Measurements from ENCODE around the gene SPATA25.
"Not testable (repeated sequence)": the region's sequence is repeated elsewhere in the genome, so short reads cannot be mapped to it uniquely, and the experiment has no call there.

The SPATA25 gene

DNA sequence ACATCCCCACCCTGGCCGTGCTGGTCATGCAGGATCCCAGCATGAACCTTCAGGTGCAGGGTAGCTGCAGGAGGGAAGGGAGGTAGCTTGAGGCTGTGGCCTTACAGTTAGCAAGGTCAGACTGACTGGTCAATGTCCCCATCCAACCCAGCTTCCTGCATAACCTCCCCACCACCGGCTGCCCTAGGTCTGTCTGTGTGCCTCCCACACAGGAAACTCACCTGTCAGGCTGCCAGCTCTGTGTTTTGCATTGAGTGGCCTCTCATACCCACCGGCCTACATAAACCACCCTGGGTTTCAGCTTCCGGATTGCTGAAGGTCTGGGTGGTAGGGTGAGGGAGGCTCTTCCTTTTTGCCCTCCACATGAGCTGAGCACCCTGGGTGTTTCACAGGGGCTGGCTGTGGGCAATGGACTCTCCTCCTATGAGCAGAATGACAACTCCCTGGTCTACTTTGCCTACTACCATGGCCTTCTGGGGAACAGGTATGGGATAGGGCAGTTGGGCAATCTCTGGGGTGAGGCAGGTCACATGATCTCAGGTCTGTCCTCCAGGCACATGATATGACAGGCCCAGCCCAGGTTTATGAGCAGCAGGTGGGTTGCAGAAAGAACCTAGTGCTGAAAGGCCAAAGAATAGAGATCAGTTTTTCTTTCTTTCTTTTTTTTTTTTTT, 5.5 kb upstream of the SPATA25 start:
- no peak for DNase-seq

DNA sequence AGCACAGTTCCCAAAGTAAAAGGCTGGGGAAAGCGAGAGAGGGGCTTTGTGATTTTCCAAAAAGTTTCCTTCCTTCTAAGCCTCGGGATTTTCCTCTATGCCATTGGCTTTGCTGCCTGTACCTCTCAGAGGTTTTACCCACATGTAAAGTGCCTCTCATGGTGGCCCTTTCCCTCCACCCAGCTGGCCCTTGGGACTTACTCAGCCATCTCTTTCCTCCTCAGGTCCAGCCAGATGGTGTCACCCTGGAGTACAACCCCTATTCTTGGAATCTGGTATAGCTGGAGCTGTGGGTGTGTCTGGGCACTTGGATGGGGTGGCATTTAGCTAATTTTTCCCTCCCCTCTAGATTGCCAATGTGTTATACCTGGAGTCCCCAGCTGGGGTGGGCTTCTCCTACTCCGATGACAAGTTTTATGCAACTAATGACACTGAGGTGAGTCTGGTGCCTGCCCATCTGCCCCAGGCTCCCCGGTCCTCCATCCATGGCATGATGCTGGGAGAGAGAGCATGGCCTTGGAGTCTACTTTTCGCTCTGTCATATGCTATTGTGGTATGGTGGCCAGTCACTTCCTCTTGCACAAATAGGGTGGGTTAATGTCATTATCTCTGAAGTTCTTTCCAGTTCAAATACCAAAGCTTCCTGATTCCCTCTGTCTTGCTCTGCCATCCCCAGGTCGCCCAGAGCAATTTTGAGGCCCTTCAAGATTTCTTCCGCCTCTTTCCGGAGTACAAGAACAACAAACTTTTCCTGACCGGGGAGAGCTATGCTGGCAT, 4.8 kb upstream of the SPATA25 start:
- peak; percentile 14 for DNase-seq

DNA sequence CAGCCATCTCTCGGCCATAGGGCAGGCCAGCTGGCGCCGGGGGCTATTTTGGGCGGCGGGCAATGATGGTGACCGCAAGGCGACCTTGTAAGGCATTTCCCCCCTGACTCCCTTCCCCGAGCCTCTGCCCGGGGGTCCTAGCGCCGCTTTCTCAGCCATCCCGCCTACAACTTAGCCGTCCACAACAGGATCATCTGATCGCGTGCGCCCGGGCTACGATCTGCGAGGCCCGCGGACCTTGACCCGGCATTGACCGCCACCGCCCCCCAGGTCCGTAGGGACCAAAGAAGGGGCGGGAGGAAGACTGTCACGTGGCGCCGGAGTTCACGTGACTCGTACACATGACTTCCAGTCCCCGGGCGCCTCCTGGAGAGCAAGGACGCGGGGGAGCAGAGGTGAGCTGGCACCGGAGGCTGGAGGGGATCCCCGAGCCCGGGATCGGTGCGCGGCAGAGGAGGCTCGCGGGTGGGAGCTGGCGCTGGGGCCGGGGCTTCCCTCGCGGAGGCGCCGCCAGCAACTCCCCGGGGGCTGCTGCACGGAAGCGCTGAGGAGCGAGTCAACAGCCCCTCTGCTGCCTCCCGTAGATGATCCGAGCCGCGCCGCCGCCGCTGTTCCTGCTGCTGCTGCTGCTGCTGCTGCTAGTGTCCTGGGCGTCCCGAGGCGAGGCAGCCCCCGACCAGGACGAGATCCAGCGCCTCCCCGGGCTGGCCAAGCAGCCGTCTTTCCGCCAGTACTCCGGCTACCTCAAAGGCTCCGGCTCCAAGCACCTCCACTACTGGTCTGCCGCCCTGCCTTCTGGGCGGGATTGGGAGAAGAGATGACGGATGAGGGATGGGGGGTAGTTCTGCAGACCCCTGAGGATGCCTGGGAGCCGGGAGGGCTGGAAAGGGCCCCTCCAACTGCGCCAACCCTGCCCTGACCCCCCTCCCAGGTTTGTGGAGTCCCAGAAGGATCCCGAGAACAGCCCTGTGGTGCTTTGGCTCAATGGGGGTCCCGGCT, 3.9 kb upstream of the SPATA25 start, which contains the start of the genes CTSA and NEURL2:
Gene CTSA (plus strand): TSS at position 351 of the 999 bp plus-strand sequence. CDS start 234 bp downstream, at position 585.
Gene NEURL2 (minus strand): TSS at position 224 of the 999 bp plus-strand sequence. CDS start 217 bp downstream, at position 7.
- DNase-seq, result peak; percentile 92

DNA sequence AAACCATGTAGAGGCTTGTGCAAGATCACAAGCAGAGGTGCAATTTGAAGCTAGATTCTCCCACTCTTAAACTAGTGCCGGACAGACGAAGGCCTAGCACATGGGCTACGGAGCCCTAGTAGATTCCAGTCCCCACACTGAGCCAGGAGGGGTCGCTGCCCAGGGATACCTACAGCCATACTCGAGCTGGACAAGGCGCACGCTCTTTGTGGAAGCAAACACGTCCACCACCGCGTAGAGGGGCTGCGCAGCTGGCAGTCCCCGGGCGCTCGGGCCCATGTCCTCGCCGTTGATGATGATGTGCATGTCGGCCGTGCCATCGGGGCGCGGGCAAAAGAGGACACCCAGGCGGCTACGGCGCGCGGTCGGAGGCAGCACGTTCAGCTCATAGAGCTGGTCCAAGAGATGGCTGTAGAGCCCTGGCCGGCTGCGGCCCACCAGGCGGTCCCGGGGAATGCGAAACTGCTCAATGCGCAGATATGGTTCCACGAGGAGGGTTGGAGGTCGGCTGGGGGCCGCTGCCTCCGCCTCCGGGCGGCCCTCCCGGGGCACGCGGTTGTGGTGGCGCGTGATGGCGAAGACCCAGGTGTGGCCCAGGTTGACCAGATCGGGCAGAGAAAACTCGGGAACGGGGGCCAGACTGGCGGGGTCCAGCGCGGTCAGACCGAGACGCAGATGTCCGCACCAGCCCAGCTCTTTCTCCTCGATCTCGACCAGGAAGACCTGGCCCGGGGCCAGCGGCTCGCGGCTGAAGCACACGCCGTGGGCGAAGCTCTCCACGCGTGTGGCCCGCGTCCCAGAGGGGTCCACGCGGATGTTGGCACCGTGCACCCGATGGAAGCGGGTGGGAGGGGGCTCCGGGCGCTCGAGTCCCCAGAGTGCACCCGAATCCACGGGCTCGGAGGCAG, 2.9 kb upstream of the SPATA25 start:
- peak; percentile 48 for DNase-seq

DNA sequence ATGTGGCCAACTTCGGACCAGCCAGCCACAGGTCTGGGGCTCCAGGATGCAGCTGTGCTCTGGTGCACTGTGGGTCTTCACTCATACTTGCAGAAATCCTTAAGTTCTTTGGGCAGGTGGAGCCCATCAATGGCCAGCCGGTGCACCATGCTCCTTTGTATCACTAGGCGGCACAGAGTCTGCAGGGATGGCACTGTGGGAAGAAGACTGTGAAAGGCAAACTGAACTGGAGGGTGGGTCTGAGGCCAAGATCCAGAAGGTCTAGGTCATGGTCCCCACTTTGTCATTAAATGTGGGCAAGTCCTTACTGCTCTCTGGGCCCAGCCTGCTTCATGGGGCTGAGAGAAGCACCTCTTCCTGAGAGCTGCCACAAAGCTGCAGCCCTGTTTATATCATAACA, 1.3 kb upstream of the SPATA25 start:
- no peak for DNase-seq

DNA sequence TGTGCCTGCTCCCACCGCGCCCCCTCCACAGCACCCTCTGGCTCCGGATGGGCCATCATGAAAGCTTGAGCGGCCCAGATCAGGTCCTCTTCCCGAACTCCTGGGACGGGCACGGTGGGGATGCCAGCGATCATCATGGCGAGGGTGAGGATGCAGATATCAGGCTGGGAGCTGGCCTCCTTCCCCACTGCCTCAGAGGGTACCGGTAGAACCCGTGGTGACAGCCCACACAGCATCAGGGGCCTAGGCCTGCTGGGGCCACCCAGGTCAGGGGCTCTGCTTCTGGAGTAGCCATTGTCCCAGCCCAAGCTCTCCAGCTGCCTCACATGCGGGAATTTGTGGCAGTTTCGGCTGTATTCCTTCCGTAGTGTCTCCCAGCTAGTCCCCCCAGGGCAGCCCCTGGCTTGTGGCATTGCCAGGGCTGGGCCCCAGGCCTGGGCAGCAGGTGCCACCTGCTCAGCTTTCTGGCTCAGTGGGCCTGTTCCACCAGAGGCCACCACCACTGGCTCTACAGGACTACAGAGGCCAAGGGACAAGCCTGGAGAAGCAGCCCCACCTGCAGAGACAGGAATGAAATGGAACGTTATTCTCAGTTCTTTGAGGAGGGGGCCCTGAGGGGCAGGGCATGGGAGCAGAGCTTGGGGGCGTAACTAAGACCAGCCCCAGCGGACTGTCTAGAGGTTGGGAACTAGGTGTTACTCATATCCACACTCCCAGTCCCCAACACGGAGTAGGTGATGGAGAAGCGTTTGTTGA, 654 bp downstream of the SPATA25 start:
- DNase-seq, result no peak

DNA sequence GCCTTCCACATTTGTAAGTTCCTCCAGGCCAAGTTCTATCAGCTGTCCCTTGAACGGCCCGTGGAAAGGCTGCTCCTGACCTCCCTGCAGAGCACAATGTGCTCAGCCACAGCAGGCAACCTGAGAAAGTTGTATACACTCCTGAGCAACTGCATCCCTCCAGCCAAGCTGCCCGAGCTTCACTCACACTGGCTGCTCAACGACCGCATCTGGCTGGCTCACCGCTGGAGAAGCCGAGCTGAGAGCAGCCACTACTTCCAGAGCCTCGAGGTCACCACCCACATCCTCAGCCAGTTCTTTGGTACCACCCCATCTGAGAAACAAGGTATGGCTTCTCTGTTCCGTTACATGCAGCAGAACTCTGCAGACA, 4.3 kb downstream of the SPATA25 start:
- DNase-seq, result no peak

DNA sequence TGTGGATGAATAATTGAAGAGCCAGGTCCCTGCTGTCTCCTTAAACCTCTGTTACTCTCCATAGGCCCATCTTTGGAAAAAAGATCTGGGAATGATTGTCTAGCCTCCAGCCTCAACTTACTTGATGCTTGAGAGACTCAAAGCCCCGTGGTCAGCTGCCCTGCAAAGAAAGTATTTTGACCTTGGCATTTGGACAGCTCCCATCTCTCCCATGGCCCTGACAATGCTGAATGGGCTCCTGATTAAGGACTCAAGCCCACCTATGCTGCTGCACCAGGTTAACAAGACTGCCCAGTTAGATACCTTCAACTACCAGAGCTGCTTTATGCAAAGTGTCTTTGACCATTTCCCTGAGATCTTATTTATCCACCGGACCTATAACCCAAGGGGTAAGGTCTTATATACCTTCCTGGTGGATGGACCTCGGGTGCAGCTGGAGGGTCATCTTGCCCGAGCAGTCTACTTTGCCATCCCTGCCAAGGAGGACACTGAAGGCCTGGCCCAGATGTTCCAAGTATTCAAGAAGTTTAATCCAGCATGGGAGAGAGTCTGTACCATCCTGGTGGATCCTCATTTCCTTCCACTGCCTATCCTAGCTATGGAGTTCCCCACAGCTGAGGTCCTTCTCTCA, 4.8 kb downstream of the SPATA25 start:
- no peak for DNase-seq

DNA sequence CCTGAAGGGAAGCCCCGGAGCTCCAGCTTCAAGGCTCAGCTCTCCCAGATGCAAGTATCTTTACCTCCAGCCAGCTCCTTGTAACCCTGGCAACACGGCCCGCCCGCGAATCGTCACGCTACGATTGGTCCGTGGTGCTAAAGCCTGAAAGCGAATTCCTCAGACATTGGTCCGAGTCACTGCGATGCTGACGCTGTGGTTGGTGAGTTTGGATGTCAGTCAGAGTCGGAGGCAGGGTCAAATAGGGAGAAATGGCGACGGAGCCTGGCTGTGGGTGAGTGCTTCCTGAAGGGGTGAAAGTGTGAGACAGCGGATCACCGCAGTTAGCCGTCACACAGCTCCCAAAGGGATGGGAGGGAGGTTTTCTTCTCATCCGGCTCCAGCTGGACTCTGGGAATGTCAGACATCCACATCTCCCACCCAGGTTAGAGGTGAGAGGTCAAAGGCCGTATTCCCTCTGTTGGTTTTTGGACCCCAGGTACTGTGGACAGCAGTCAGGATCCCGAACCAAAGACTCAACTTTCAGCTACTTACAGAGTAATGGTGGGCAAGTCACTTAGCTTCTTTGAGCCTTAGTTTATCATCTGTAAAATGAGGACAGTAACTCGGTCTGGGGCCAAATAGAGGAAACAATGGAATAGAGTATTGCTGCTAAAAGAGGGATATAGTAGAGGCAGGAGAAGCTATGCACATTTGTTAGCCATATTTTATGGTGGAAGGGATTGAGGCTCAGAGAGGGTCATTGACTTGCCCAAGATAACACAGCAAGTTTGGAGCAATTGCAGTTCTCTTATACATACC, 6.2 kb downstream of the SPATA25 start, which contains the start of gene ZSWIM1:
Gene ZSWIM1 (plus strand): TSS at position 240 of the 801 bp plus-strand sequence. CDS start 1,366 bp downstream, outside the sequence.
- DNase-seq, result peak; percentile 100

DNA sequence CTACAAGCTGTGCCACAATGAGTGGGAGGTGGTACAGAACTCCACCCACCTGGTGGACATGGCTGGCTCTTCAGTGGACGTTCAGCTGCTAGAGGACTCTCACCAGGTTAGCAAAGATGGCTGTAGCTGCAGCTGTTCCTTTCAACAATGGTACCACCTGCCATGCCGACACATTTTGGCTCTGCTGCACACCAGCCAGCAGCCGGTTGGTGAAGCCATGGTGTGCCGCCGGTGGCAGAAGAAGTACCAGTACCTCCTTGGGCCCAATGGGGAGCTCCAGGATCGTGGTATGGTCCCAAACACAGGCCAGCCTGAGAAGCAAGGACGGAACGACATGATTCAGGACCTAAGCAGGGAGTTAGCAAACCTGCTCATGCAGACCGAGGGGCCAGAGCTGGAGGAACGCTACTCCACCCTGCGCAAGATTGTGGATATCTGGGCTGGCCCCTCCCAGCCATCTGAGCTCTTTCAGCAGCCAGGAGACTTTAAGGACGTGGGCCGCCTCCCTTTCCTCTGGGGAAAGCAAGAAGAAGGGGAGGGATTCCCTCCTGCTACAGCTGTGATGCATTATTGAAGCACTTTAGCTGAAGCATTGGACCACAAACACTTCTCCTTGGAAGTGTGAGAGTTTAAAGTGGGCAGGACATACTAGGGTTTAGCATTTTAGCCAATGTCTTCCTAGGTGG, 9.2 kb downstream of the SPATA25 start:
- DNase-seq, result no peak

DNA sequence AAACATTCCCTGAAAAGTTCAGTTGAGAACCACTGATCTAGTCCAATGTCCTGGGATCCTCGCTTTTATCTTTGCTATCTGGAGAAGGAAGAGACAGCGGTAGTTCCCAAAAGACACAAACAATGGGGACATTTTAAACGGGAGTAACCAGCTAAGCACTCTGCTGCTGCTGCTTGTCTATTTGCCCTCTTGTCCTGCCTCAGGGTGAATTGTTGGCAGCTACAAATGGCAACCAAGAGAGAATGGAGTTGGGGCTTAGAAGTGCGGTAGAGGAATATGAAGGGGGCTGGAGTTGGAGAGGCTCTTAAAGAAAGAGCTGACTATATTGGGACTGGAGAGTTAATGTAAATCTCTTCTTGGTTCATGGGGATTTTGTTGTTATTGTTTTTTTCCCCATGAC, 12.8 kb downstream of the SPATA25 start:
- DNase-seq, result no peak

DNA sequence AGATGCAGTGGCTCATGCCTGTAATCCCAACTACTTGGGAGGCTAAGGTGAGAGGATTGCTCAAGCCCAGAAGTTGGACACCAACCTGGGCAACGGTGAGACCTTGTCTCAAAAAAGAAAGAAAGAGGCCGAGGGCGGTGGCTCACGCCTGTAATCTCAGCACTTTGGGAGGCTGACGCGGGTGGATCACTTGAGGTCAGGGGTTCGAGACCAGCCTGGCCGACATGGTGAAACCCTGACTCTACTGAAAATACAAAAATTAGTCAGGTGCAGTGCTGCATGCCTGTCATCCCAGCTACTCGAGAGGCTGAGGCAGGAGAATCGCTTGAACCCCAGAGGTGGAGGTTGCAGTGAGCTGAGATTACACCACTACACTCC, 13.3 kb downstream of the SPATA25 start:
- DNase-seq, result not testable (repeated sequence)

DNA sequence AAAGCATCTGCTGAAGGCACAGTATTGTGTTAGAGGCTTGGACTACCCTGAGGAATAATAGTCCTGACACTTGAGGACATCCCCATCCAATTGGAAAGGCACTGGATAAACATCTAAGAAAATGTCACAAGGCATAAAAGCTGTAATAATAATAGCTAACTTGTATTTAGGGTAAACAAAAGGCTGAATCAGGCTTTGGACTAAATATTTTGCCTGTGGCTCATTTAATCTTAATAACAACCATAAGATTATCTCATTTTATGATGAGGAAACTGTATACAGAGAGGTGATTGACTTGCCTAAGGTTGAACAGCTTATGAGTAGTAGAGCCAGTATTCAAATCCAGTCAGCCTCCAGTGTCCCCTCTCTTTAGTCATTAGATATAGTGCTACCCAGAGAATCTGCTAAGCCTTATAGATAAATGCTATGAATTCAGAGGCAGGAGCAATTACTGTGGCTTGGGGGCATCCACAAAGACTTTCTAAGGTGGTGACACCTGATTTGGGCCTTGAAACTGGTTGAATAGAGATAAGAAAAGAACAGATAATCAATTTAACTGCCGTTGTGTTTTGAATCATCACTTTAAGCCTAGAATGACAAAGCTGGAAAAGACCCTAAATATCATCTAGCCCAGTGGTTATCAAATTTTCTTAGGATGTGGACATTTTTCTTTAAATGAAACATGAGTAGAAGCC, 13.9 kb downstream of the SPATA25 start:
- DNase-seq, result no peak

DNA sequence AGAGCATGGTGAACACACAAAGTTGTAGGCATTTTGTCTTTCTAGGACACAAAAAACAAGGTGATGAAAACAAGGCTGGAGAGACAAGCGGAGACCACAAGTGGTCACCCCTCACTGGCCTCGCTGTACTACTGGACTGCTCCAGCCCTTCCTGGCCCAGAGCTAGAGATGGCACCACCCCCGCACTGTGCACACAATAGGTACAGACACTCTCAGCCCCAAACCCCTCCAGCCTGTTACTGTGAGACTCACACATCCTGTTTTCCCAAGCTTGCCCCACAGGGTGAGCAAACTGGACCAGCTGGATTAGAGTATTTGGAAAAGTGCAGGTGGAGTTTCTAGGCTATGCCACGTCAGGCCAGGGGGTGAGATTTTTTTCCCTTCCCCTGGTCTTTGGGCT, 14.8 kb downstream of the SPATA25 start:
- no peak for DNase-seq

DNA sequence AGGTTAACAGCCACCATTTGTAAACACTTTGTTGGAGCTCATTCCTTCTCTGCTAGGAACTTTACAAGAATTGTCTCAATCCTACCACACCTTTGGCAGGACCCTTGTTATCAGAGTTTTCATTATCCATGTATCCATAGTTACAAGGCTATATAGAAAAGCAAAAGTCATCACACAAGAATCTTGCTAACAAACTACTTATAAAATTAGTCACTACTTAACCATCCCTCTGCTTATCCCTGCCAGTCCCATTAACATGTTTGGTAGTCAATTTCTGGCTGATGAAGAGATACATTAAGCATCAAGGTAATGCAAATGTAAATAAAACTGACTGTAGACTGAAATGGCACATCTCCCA, 19.6 kb downstream of the SPATA25 start:
- DNase-seq, result no peak

DNA sequence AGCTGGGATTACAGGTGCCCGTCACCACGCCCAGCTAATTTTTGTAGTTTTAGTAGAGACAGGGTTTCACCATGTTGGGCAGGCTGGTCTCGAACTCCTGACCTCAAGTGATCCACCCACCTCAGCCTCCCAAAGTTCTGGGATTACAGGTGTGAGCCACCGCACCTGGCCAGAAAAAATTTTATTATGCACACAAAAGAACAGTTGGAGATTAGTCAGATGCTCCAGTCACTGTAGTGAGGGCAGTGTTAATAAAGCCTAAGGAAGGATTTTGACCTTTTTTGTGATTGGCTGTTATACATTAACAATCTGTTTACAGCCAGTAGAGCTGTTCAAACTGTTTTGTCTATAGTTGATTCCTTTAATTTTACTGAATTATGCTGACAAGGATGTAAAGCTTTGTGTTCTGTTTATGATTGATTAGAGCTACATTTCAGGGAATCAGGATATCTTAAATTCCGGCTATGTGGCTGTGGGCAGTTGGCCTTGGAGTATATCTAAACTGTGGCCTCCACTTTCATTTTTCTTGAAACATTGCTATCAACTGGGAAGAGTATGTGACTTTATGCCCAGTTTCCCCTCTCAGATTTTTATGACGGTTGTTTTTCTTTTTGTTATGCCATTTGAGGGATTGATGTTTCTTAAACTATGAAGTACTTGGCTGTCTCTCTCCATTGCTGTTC, 20.1 kb downstream of the SPATA25 start:
- no peak for DNase-seq

DNA sequence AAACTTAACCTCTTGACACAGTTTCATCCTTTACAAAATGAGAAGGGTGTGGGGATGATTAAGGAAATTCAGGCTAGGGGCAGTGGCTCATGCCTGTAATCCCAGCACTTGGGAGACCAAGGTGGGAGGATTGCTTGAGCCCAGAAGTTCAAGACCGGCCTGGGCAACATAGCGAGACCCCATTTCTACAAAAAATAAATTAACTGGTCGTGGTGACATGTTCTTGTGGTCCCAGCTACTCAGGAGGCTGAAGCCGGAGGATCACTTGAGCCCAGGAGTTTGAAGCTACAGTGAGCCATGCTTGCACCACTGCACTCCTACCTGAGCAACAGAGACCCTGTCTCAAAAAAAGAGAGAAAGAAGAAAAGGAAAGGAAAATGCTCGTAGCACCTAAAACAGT, 21.0 kb downstream of the SPATA25 start:
- DNase-seq, result no peak
